ENCODE results near the gene RAB33B. TPM values are rescaled to one million over a fixed set of nuclear protein-coding genes. Genes with fewer than 3 reads are reported as not detected.
A peak's percentile ranks its signal among the peaks of the same experiment; 100 is the strongest.

Gene RAB33B
- polyA plus RNA-seq, 10 donors, result 8.9 to 11.9 (median 10.2) TPM

- no peak for DNase-seq
Measured at GRCh38 chr4:139501927-139502899, 48.3 kb downstream of the RAB33B start.

GRCh38 chr4:139503622-139504166 is 49.8 kb downstream of the RAB33B start:
- no peak for DNase-seq

GRCh38 chr4:139506774-139507173 is 52.9 kb downstream of the RAB33B start:
- DNase-seq, result no peak

GRCh38 chr4:139508581-139509237 is 54.8 kb downstream of the RAB33B start:
- no peak for DNase-seq

GRCh38 chr4:139509727-139510410 is 55.9 kb downstream of the RAB33B start:
- no peak for DNase-seq

GRCh38 chr4:139511320-139511719 is 57.4 kb downstream of the RAB33B start:
- DNase-seq, result no peak

- DNase-seq, result no peak
Measured at GRCh38 chr4:139514382-139515059, 60.6 kb downstream of the RAB33B start.

GRCh38 chr4:139515531-139515958 is 61.6 kb downstream of the RAB33B start:
- DNase-seq, result peak in 2 of 3 donors; percentile 47 to 58

- DNase-seq, result no peak
Measured at GRCh38 chr4:139521754-139522401, 68.0 kb downstream of the RAB33B start.

- peak in 1 of 3 donors; percentile 67 for DNase-seq
Measured at GRCh38 chr4:139522457-139522856, 68.5 kb downstream of the RAB33B start.

GRCh38 chr4:139523076-139523475 is 69.2 kb downstream of the RAB33B start:
- no peak for DNase-seq

- DNase-seq, result no peak
Measured at GRCh38 chr4:139524062-139524631, 70.2 kb downstream of the RAB33B start.

GRCh38 chr4:139525414-139525813 is 71.5 kb downstream of the RAB33B start:
- no peak for DNase-seq

Other genes with a start within 250 kb of the RAB33B start
- under 1 TPM in 9 of 10 donors, not detected in 1; 0.13 to 0.64 (median 0.41) TPM for gene MGARP, start 173.9 kb upstream of the RAB33B start, polyA plus RNA-seq (ENCODE audit: insufficient read length in 10 of 10)
- gene NAA15, start 152.6 kb upstream of the RAB33B start, polyA plus RNA-seq (ENCODE audit: insufficient read length in 10 of 10), result 10 to 100 TPM; 22.5 to 38.1 (median 29.2) TPM
- gene NDUFC1, start 151.6 kb upstream of the RAB33B start, polyA plus RNA-seq (ENCODE audit: insufficient read length in 10 of 10), result 10 to 100 TPM; 49.6 to 68.7 (median 57.0) TPM
- 100 to 1,000 TPM in 3 of 10 donors, 10 to 100 TPM in 7; 63.5 to 123 (median 82.2) TPM for gene SETD7, start 102.1 kb downstream of the RAB33B start, polyA plus RNA-seq (ENCODE audit: insufficient read length in 10 of 10)
- gene MGST2, start 211.7 kb downstream of the RAB33B start, polyA plus RNA-seq (ENCODE audit: insufficient read length in 10 of 10), result 10 to 100 TPM; 41.9 to 55.5 (median 48.9) TPM

Measured in muscle of back (tissue), 11 donors.